ENCODE data around the gene MSI2.

Gene MSI2

GRCh38 chr17:57586196-57586740, 329.9 kb downstream of the MSI2 start:
- H3K9ac ChIP-seq (ENCODE audit: low read length) = no peak overlapping the region
- H3K27ac ChIP-seq (ENCODE audit: low read length) = no peak overlapping the region
- no peaks in the 10 kb centered on the region for H3K36me3 ChIP-seq (ENCODE audit: control insufficient read depth, low read depth, low read length)
- no peaks in the 10 kb centered on the region for H3K27me3 ChIP-seq (ENCODE audit: control insufficient read depth, insufficient read depth, low read length)
- no peaks in the 10 kb centered on the region for H3K9me3 ChIP-seq (ENCODE audit: control insufficient read depth, low read depth, low read length)
- H3K4me1 ChIP-seq (ENCODE audit: control insufficient read depth, low read depth, low read length) = peaks cover 9% of the 10 kb centered on the region
- no peak overlapping the region for H3K4me3 ChIP-seq (ENCODE audit: low read length)

- H3K9ac ChIP-seq (ENCODE audit: low read length) = no peak overlapping the region
- H3K9me3 ChIP-seq (ENCODE audit: control insufficient read depth, low read depth, low read length) = no peaks in the 10 kb centered on the region
- no peaks in the 10 kb centered on the region for H3K27me3 ChIP-seq (ENCODE audit: control insufficient read depth, insufficient read depth, low read length)
- no peak overlapping the region for H3K4me3 ChIP-seq (ENCODE audit: low read length)
- H3K36me3 ChIP-seq (ENCODE audit: control insufficient read depth, low read depth, low read length) = no peaks in the 10 kb centered on the region
- H3K4me1 ChIP-seq (ENCODE audit: control insufficient read depth, low read depth, low read length) = peaks cover 9% of the 10 kb centered on the region
- no peak overlapping the region for H3K27ac ChIP-seq (ENCODE audit: low read length)
These were observed 330.4 kb downstream of the MSI2 start for GRCh38 chr17:57586742-57587141.

- Histone ChIP-seq H3K27me3 (ENCODE audit: control insufficient read depth, insufficient read depth, low read length) (no peaks in the 10 kb centered on the region), H3K4me1 (ENCODE audit: control insufficient read depth, low read depth, low read length) (peaks cover 9% of the 10 kb centered on the region), H3K36me3 (ENCODE audit: control insufficient read depth, low read depth, low read length) (no peaks in the 10 kb centered on the region), H3K4me3 (ENCODE audit: low read length) (no peak overlapping the region), H3K9ac (ENCODE audit: low read length) (no peak overlapping the region), H3K27ac (ENCODE audit: low read length) (no peak overlapping the region), H3K9me3 (ENCODE audit: control insufficient read depth, low read depth, low read length) (no peaks in the 10 kb centered on the region)
These were observed 331.1 kb downstream of the MSI2 start for GRCh38 chr17:57587193-57587969.

- no peaks in the 10 kb centered on the region for H3K9me3 ChIP-seq (ENCODE audit: control insufficient read depth, low read depth, low read length)
- no peaks in the 10 kb centered on the region for H3K27me3 ChIP-seq (ENCODE audit: control insufficient read depth, insufficient read depth, low read length)
- no peak overlapping the region for H3K27ac ChIP-seq (ENCODE audit: low read length)
- H3K36me3 ChIP-seq (ENCODE audit: control insufficient read depth, low read depth, low read length) = no peaks in the 10 kb centered on the region
- H3K4me1 ChIP-seq (ENCODE audit: control insufficient read depth, low read depth, low read length) = peaks cover 9% of the 10 kb centered on the region
- no peak overlapping the region for H3K4me3 ChIP-seq (ENCODE audit: low read length)
- no peak overlapping the region for H3K9ac ChIP-seq (ENCODE audit: low read length)
These were observed 331.8 kb downstream of the MSI2 start for GRCh38 chr17:57588086-57588485.

- no peaks in the 10 kb centered on the region for H3K9me3 ChIP-seq (ENCODE audit: control insufficient read depth, low read depth, low read length)
- H3K27ac ChIP-seq (ENCODE audit: low read length) = no peak overlapping the region
- no peak overlapping the region for H3K9ac ChIP-seq (ENCODE audit: low read length)
- H3K27me3 ChIP-seq (ENCODE audit: control insufficient read depth, insufficient read depth, low read length) = no peaks in the 10 kb centered on the region
- H3K36me3 ChIP-seq (ENCODE audit: control insufficient read depth, low read depth, low read length) = no peaks in the 10 kb centered on the region
- H3K4me1 ChIP-seq (ENCODE audit: control insufficient read depth, low read depth, low read length) = peaks cover 9% of the 10 kb centered on the region
- H3K4me3 ChIP-seq (ENCODE audit: low read length) = no peak overlapping the region
These were observed 333.1 kb downstream of the MSI2 start for GRCh38 chr17:57589151-57590034.

- Histone ChIP-seq H3K36me3 (ENCODE audit: control insufficient read depth, low read depth, low read length) (no peaks in the 10 kb centered on the region), H3K9me3 (ENCODE audit: control insufficient read depth, low read depth, low read length) (no peaks in the 10 kb centered on the region), H3K27me3 (ENCODE audit: control insufficient read depth, insufficient read depth, low read length) (no peaks in the 10 kb centered on the region), H3K4me1 (ENCODE audit: control insufficient read depth, low read depth, low read length) (peaks cover 5% of the 10 kb centered on the region), H3K9ac (ENCODE audit: low read length) (no peak overlapping the region), H3K4me3 (ENCODE audit: low read length) (no peak overlapping the region), H3K27ac (ENCODE audit: low read length) (no peak overlapping the region)
These were observed 337.6 kb downstream of the MSI2 start for GRCh38 chr17:57593739-57594462.

GRCh38 chr17:57594767-57595166, 338.4 kb downstream of the MSI2 start:
- Histone ChIP-seq H3K36me3 (ENCODE audit: control insufficient read depth, low read depth, low read length) (no peaks in the 10 kb centered on the region), H3K4me3 (ENCODE audit: low read length) (no peak overlapping the region), H3K27me3 (ENCODE audit: control insufficient read depth, insufficient read depth, low read length) (no peaks in the 10 kb centered on the region), H3K9me3 (ENCODE audit: control insufficient read depth, low read depth, low read length) (no peaks in the 10 kb centered on the region), H3K4me1 (ENCODE audit: control insufficient read depth, low read depth, low read length) (peaks cover 5% of the 10 kb centered on the region), H3K27ac (ENCODE audit: low read length) (no peak overlapping the region), H3K9ac (ENCODE audit: low read length) (no peak overlapping the region)

- H3K36me3 ChIP-seq (ENCODE audit: control insufficient read depth, low read depth, low read length) = no peaks in the 10 kb centered on the region
- H3K27ac ChIP-seq (ENCODE audit: low read length) = no peak overlapping the region
- peaks cover 5% of the 10 kb centered on the region for H3K4me1 ChIP-seq (ENCODE audit: control insufficient read depth, low read depth, low read length)
These were observed 339.1 kb downstream of the MSI2 start for GRCh38 chr17:57595426-57595825.

GRCh38 chr17:57595947-57596695, 339.8 kb downstream of the MSI2 start:
- no peak overlapping the region for H3K4me3 ChIP-seq (ENCODE audit: low read length)
- H3K9ac ChIP-seq (ENCODE audit: low read length) = no peak overlapping the region
- no peaks in the 10 kb centered on the region for H3K36me3 ChIP-seq (ENCODE audit: control insufficient read depth, low read depth, low read length)
- H3K27ac ChIP-seq (ENCODE audit: low read length) = no peak overlapping the region
- H3K9me3 ChIP-seq (ENCODE audit: control insufficient read depth, low read depth, low read length) = no peaks in the 10 kb centered on the region
- H3K4me1 ChIP-seq (ENCODE audit: control insufficient read depth, low read depth, low read length) = peaks cover 5% of the 10 kb centered on the region
- no peaks in the 10 kb centered on the region for H3K27me3 ChIP-seq (ENCODE audit: control insufficient read depth, insufficient read depth, low read length)

More at GRCh38 chr17:57595426-57595825, 339.1 kb downstream of the MSI2 start:
- Histone ChIP-seq H3K9ac (ENCODE audit: low read length) (no peak overlapping the region), H3K27me3 (ENCODE audit: control insufficient read depth, insufficient read depth, low read length) (no peaks in the 10 kb centered on the region), H3K4me3 (ENCODE audit: low read length) (no peak overlapping the region), H3K9me3 (ENCODE audit: control insufficient read depth, low read depth, low read length) (no peaks in the 10 kb centered on the region)

- no peaks in the 10 kb centered on the region for H3K36me3 ChIP-seq (ENCODE audit: control insufficient read depth, low read depth, low read length)
These were observed 340.8 kb downstream of the MSI2 start for GRCh38 chr17:57597101-57597500.

More at GRCh38 chr17:57597101-57597500, 340.8 kb downstream of the MSI2 start:
- H3K4me1 ChIP-seq (ENCODE audit: control insufficient read depth, low read depth, low read length) = peaks cover 5% of the 10 kb centered on the region
- no peaks in the 10 kb centered on the region for H3K9me3 ChIP-seq (ENCODE audit: control insufficient read depth, low read depth, low read length)
- H3K9ac ChIP-seq (ENCODE audit: low read length) = no peak overlapping the region
- H3K27ac ChIP-seq (ENCODE audit: low read length) = no peak overlapping the region
- H3K27me3 ChIP-seq (ENCODE audit: control insufficient read depth, insufficient read depth, low read length) = no peaks in the 10 kb centered on the region
- H3K4me3 ChIP-seq (ENCODE audit: low read length) = no peak overlapping the region

All from iPS-18a (cell line).